HepG2 (cell line): ENCODE measurements around the gene KLK14. TPM values are rescaled to one million over a fixed set of nuclear protein-coding genes. Genes with fewer than 3 reads are reported as not detected.

Source experiments
- ATAC-seq: fragments of 200-7000 bp; cut with Tn5 transposase; 3 replicates; pipeline ENCODE4 v1.9.1; 2020; ENCODE audit warnings: mild to moderate bottlenecking, moderate library complexity
- BruUV-seq: library from RNA; stranded (reverse); fragments of 400-500 nt; replicated peaks from 2 replicates; lab custom pipeline; 2021; lab: Mats Ljungman, UMichigan
- CTCF ChIA-PET: fragments of 300-600 bp; formaldehyde crosslinking; extraction: SDS; loops from one replicate; lab custom pipeline; 2021; ENCODE audit warnings: low total read pairs, inconsistent platforms, low intra/inter-chr PET ratio; lab: Yijun Ruan, JAX
- POLR2A ChIA-PET: fragments of 350-600 bp; sonication (Branson Sonifier 250); formaldehyde crosslinking; loops from one replicate; lab custom pipeline; 2020; ENCODE audit warnings: antibody characterized with exemption, inconsistent platforms; lab: Yijun Ruan, JAX
- DNase-seq: peaks from one replicate; pipeline ENCODE4 v3.0.0-alpha.2; 2015; ENCODE audit warnings: low spot score
- FAIRE-seq: peaks from 3 replicates; lab custom pipeline; 2011; peaks lifted over from hg19 to GRCh38; lab: Jason Lieb, UNC
- H2AFZ ChIP-seq: one replicate; pipeline ENCODE4 v1.6.1; 2011; ENCODE audit warnings: low read length, inconsistent platforms
- H3K27ac ChIP-seq: fragments of 300-600 bp; 3 replicates; pipeline ENCODE4 v1.8.0; 2011; ENCODE audit warnings: mixed run types, mild to moderate bottlenecking, mixed read lengths, low read length, inconsistent platforms; ENCODE audit not compliant: insufficient read depth; ENCODE audit errors: extremely low read length
- H3K27me3 ChIP-seq, 2 experiments: fragments of 200-600 bp in 1 of 2; 2 replicates in 1 of 2; 3 replicates in 1 of 2; pipeline versions ENCODE4 v1.6.0 to v1.8.0; 2011; ENCODE audit warnings: low read length in 2 of 2, mild to moderate bottlenecking in 2 of 2, moderate library complexity in 2 of 2, inconsistent platforms in 1 of 2; ENCODE audit not compliant: insufficient read depth in 2 of 2, control insufficient read depth in 1 of 2
- H3K36me3 ChIP-seq, 2 experiments: fragments of 200-600 bp in 1 of 2; replicated peaks in 1 of 2; 2 replicates in 1 of 2; 3 replicates in 1 of 2; pipeline versions ENCODE4 v1.5.1 to v1.8.0; 2011; ENCODE audit warnings: low read length in 2 of 2, inconsistent platforms in 1 of 2; ENCODE audit not compliant: insufficient read depth in 2 of 2, control insufficient read depth in 1 of 2
- H3K4me1 ChIP-seq: 2 replicates; pipeline ENCODE4 v1.5.1; 2012; ENCODE audit warnings: low read length, inconsistent platforms; ENCODE audit not compliant: insufficient read depth
- H3K4me2 ChIP-seq: 2 replicates; pipeline ENCODE4 v1.6.0; 2011; ENCODE audit warnings: low read depth, low read length, inconsistent platforms
- H3K4me3 ChIP-seq, 3 experiments: fragments of 200-600 bp in 1 of 3; sonication (generic), shearing (Covaris generic) in 1 of 3; replicated peaks in 1 of 3; 2 replicates each; pipeline ENCODE4 v1.5.1; 2011 to 2016; ENCODE audit warnings: low read length in 3 of 3, inconsistent platforms in 2 of 3, low read depth in 2 of 3, mild to moderate bottlenecking in 2 of 3, control low read depth in 1 of 3, mixed read lengths in 1 of 3; ENCODE audit not compliant: insufficient read depth in 1 of 3
- H3K79me2 ChIP-seq: one replicate; pipeline ENCODE4 v1.6.1; 2011; ENCODE audit warnings: low read length, inconsistent platforms; ENCODE audit not compliant: insufficient read depth
- H3K9ac ChIP-seq: 2 replicates; pipeline ENCODE4 v1.6.0; 2011; ENCODE audit warnings: mild to moderate bottlenecking, low read depth, low read length, inconsistent platforms; ENCODE audit not compliant: insufficient read depth
- H3K9me3 ChIP-seq: 2 replicates; pipeline ENCODE4 v1.5.1; 2012; ENCODE audit warnings: mild to moderate bottlenecking, low read length
- H4K20me1 ChIP-seq: 2 replicates; pipeline ENCODE4 v1.6.0; 2011; ENCODE audit warnings: inconsistent platforms, mild to moderate bottlenecking, low read length, moderate library complexity; ENCODE audit not compliant: insufficient read depth
- FOXO4 ChIP-seq: sonication (generic); formaldehyde crosslinking; conservative IDR thresholded peaks from 2 replicates; pipeline ENCODE4 v1.8.1; 2023; ENCODE audit warnings: missing genetic modification reagents
- GPBP1L1 ChIP-seq: sonication (generic); formaldehyde crosslinking; IDR thresholded peaks from 2 replicates; pipeline ENCODE4 v1.5.0; 2020; ENCODE audit warnings: mild to moderate bottlenecking, missing genetic modification reagents
- RFXAP ChIP-seq: sonication (generic); formaldehyde crosslinking; IDR thresholded peaks from 2 replicates; pipeline ENCODE4 v1.4.0; 2020; ENCODE audit warnings: missing genetic modification reagents, borderline replicate concordance
- USF2 ChIP-seq, 2 experiments: sonication (generic) in 1 of 2; formaldehyde crosslinking in 1 of 2; IDR thresholded peaks; 2 replicates each; pipeline versions ENCODE4 v1.5.1 to v1.6.1; 2011 to 2020; ENCODE audit warnings: borderline replicate concordance in 1 of 2, low read depth in 1 of 2, low read length in 1 of 2, mild to moderate bottlenecking in 1 of 2, missing genetic modification reagents in 1 of 2, moderate library complexity in 1 of 2
- ZNF879 ChIP-seq: sonication (generic); formaldehyde crosslinking; IDR thresholded peaks from 2 replicates; pipeline ENCODE4 v1.8.1; 2023; ENCODE audit warnings: missing genetic modification reagents
- WGBS: methylation state at CpG from one replicate; pipeline ENCODE4 v1.1.6; 2017; ENCODE audit warnings: low lambda C conversion rate; 5-methylcytosine and 5-hydroxymethylcytosine counted together
- in situ Hi-C: cut with HindIII; loops from 2 replicates; pipeline ENCODE4 v1.10.0; 2017; ENCODE audit warnings: low pct_unique_long_range_greater_than_20kb; ENCODE audit not compliant: extremely low pct_ligation_motif_present
- intact Hi-C: fragments of 100-400 bp; cut with micrococcal nuclease; formaldehyde crosslinking; loops from one replicate; pipeline ENCODE4 v1.10.0; 2022; ENCODE audit not compliant: unreplicated experiment
- polyA plus RNA-seq, 8 experiments: library from polyadenylated mRNA; depleted of rRNA in 3 of 8; stranded (reverse) in 7 of 8; unstranded in 1 of 8; fragments of >200 nt; fragmentation: Illumina TruSeq in 4 of 8; extraction: Trizol in 4 of 8; gene quantifications; 2 replicates each; pipeline versions ENCODE4 v1.2.1 to v1.2.3, GENCODE V29; 2011 to 2016; ENCODE audit warnings: low read depth in 4 of 8, missing spikeins in 1 of 8, mixed read lengths in 1 of 8; ENCODE audit not compliant: insufficient read depth in 1 of 8
- total RNA-seq, 5 experiments: library from RNA; depleted of rRNA; stranded (reverse); fragments of >200 nt; fragmentation: Illumina TruSeq; extraction: Trizol; gene quantifications; 2 replicates each; pipeline ENCODE4 v1.2.3, GENCODE V29; 2016; ENCODE audit warnings: low read depth in 1 of 5

KLK14 gene
- total and polyA plus RNA-seq, 2 of the 13 experiments (the other 11 are each of a cell fraction or from before 2014, with no cell fraction given) = not detected

GRCh38 chr19:51076631-51077213 is 6.0 kb downstream of the KLK14 start (continued):
- no peak for TF ChIP-seq USF2 (IDR thresholded peaks at IDR 0.05; ENCODE audit: low read depth, low read length)
- TF ChIP-seq USF2 (CRISPR knock-in tag; IDR thresholded peaks at IDR 0.05; ENCODE audit: borderline replicate concordance) = no peak
- TF ChIP-seq RFXAP (CRISPR knock-in tag) = no peak
- no peak for TF ChIP-seq GPBP1L1 (CRISPR knock-in tag)
- TF ChIP-seq FOXO4 (CRISPR knock-in tag) = no peak

- Histone ChIP-seq H3K4me1 (no peaks in the 10 kb centered on the region), H3K36me3 (no peaks in the 10 kb centered on the region), H3K27ac (no peak overlapping the region), H3K9ac (no peak overlapping the region), H4K20me1 (no peaks in the 10 kb centered on the region), H3K27me3 (peaks cover 0 to 3% of the 10 kb centered on the region in 2 experiments; a peak in 3 of 5 replicates), H3K79me2 (no peaks in the 10 kb centered on the region), H3K4me2 (no peak overlapping the region), H2AFZ (no peak overlapping the region), H3K4me3 (no peak overlapping the region), H3K9me3 (peaks cover 11% of the 10 kb centered on the region; the same call in 1 of the 2 replicates)
- no peak for FAIRE-seq
- 18% methylated on average over 5 of the region's 5 CpGs for WGBS
- no TSS peak for BruUV-seq
- ATAC-seq = no peak
- DNase-seq = no peak
- in situ Hi-C loops = loop anchor here (25.0 kb wide), 1 partner anchor 139 kb away; no protein-coding TSS in a partner anchor
- CTCF ChIA-PET = no interaction called here
- TF ChIP-seq USF2 (IDR thresholded peaks at IDR 0.05; ENCODE audit: low read depth, low read length) (no peak), USF2 (CRISPR knock-in tag; IDR thresholded peaks at IDR 0.05; ENCODE audit: borderline replicate concordance) (no peak), ZNF879 (CRISPR knock-in tag) (no peak)
- POLR2A ChIA-PET = no interaction called here
- intact Hi-C loops = no loop called here
These were observed 6.7 kb downstream of the KLK14 start for GRCh38 chr19:51075998-51076397.
